Sigmoid colon (tissue), 4 donors: Measurements from ENCODE around the gene SLC35F2.

ENCODE experiments used
- CTCF ChIP-seq, 4 experiments: fragments of 450-650 bp in 3 of 4; fragments of 200-600 bp in 1 of 4; IDR thresholded peaks; one replicate each; pipeline ENCODE4 v1.5.1; 2016 to 2019; ENCODE audit warnings: antibody characterized with exemption in 4 of 4, mild to moderate bottlenecking in 3 of 4, moderate library complexity in 2 of 4
- EP300 ChIP-seq, 4 donors: sonication (generic); formaldehyde crosslinking; IDR thresholded peaks; one replicate each; pipeline ENCODE4 v1.6.1; 2017; ENCODE audit warnings: antibody characterized with exemption in 4 of 4

GRCh38 chr11:107791343-107792048 is 67.1 kb downstream of the SLC35F2 start:
- no peak for TF ChIP-seq CTCF (IDR thresholded peaks at IDR 0.05)
- no peak for TF ChIP-seq EP300 (IDR thresholded peaks at IDR 0.05)
